HT1080 (cell line): Measurements from ENCODE around the gene TCF25. TPM values are rescaled to one million over a fixed set of nuclear protein-coding genes. Genes with fewer than 3 reads are reported as not detected.
"Not testable (repeated sequence)": the region's sequence is repeated elsewhere in the genome, so short reads cannot be mapped to it uniquely, and the experiment has no call there.

Source experiments
- DNase-seq: peaks from one replicate; pipeline ENCODE4 v3.0.0-alpha.2; 2015; ENCODE audit warnings: low read depth
- total RNA-seq: library from RNA; depleted of rRNA; stranded (reverse); fragments of >200 nt; shearing (Covaris generic); gene quantifications from 2 replicates; pipeline ENCODE4 v1.2.3, GENCODE V29; 2014

The TCF25 gene
- total RNA-seq, 1 experiment from 2014 or later, result 106 TPM

DNA sequence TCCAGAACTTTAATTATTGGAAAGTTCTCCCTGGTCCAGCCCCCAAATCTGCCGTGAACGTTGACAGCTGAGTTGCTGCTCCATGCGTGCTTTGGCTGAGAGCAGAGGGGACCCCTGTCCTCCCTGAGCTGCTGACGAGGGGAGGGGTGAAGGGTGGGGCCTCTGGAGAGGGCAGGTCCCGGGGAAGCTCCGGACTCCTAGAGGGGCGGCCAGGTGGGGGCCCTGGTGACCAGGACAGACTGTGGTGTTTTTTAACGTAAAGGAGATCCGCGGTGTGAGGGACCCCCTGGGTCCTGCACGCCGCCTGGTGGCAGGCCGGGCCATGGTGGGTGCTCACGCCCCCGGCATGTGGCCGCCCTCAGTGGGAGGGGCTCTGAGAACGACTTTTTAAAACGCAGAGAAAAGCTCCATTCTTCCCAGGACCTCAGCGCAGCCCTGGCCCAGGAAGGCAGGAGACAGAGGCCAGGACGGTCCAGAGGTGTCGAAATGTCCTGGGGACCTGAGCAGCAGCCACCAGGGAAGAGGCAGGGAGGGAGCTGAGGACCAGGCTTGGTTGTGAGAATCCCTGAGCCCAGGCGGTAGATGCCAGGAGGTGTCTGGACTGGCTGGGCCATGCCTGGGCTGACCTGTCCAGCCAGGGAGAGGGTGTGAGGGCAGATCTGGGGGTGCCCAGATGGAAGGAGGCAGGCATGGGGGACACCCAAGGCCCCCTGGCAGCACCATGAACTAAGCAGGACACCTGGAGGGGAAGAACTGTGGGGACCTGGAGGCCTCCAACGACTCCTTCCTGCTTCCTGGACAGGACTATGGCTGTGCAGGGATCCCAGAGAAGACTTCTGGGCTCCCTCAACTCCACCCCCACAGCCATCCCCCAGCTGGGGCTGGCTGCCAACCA, 45.3 kb downstream of the TCF25 start, which contains the start of gene MC1R:
Gene MC1R (plus strand): TSS at position 410 of the 895 bp plus-strand sequence. CDS start 397 bp downstream, at position 807.
- no peak for DNase-seq

DNA sequence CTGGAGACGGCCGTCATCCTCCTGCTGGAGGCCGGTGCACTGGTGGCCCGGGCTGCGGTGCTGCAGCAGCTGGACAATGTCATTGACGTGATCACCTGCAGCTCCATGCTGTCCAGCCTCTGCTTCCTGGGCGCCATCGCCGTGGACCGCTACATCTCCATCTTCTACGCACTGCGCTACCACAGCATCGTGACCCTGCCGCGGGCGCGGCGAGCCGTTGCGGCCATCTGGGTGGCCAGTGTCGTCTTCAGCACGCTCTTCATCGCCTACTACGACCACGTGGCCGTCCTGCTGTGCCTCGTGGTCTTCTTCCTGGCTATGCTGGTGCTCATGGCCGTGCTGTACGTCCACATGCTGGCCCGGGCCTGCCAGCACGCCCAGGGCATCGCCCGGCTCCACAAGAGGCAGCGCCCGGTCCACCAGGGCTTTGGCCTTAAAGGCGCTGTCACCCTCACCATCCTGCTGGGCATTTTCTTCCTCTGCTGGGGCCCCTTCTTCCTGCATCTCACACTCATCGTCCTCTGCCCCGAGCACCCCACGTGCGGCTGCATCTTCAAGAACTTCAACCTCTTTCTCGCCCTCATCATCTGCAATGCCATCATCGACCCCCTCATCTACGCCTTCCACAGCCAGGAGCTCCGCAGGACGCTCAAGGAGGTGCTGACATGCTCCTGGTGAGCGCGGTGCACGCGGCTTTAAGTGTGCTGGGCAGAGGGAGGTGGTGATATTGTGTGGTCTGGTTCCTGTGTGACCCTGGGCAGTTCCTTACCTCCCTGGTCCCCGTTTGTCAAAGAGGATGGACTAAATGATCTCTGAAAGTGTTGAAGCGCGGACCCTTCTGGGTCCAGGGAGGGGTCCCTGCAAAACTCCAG, 46.4 kb downstream of the TCF25 start:
- no peak for DNase-seq

DNA sequence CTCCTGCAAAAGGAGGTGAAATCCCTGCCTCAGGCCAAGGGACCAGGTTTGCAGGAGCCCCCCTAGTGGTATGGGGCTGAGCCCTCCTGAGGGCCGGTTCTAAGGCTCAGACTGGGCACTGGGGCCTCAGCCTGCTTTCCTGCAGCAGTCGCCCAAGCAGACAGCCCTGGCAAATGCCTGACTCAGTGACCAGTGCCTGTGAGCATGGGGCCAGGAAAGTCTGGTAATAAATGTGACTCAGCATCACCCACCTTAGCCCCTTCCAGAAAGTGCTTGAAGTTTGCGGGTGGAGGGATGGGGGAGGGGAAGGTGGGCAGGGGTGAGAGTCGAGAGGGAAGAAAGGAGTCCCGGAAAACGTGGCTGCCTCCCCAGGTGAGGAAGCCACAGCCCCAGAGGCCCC, 47.3 kb downstream of the TCF25 start:
- no peak for DNase-seq

DNA sequence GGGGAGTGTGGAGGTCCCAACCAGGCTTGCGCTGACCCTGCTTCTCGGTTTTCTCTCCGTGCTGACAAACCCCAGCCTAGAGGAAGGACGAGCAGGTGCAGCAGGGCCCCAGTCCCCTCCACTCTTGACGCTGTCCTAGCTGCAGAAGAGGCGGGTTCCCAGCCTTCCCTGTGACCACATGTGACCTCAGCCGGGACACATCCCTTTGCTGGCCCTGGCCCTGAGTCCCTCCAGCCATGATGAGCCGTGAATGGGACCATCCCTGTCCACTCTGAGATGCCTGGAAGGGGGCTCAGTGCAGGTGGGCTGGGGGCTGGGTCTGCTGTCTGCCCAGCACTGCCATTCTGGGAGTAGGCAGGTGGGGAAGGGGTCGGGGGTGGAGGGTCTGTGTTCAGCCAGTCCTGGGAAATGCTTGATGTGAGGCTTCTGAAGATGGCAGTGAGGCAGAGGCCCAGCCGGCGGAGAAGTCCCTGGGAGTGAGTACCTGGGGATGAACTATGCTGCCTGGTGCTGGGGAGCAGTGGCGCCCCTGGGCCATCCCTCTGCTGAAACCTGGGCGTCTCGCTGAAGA, 47.8 kb downstream of the TCF25 start:
- DNase-seq, result no peak

DNA sequence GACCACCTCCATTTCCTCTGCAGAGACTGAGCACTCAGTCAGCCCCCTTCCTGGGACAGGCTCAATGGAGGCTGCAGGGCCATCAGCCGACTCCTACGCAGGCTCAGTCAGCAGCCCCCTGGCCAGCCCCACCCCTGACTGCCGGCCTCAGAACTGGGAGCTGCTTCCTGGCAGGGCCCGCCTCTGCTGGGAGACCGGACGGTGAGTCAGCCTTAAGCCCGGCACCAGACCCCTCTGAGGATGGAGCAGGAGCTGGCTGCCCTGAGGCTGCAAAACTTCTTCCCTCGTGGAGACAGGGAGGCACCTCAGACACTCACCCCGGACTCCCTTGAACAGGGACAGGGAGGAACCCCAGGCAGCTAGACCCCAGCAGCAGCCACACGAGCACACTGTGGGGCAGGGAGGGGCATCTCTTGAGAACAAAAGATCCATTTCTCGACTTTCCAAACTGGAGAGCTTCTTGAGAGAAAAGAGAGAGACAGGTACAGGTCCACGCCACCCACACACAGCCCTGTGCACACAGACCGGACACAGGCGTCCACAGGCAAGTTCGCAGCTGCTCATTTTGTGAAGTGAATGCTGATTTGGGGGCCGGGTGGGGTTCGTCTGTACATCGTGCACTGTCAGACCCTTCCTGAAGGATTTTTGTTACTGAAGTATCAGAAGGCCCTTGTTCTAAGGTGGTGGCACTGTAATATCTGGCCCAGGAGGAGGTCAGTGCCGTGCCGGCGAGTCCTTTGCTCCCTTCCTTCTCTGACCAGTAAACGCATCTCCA, 48.5 kb downstream of the TCF25 start:
- peak; percentile 95 for DNase-seq

DNA sequence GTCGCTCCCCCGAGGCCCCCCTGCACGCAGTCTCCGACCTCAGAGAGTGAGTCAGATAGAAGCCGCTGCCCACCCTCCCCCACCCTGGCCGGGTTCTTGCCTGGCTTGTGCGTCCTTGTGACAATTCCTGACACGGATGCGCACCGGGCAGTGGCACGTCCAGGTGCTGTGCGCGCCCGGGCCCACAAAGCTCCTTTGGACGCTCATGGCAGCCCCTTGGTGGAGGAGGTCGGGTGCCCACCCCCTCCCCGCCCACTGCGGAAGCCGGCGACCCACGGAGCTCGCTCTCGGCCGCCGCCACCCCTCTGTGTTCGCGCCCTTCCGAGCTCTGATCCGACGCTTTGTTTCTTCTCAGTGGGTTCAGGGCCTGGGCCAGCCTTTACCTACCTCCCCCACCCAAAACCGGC, 49.1 kb downstream of the TCF25 start:
- DNase-seq, result peak; percentile 92

DNA sequence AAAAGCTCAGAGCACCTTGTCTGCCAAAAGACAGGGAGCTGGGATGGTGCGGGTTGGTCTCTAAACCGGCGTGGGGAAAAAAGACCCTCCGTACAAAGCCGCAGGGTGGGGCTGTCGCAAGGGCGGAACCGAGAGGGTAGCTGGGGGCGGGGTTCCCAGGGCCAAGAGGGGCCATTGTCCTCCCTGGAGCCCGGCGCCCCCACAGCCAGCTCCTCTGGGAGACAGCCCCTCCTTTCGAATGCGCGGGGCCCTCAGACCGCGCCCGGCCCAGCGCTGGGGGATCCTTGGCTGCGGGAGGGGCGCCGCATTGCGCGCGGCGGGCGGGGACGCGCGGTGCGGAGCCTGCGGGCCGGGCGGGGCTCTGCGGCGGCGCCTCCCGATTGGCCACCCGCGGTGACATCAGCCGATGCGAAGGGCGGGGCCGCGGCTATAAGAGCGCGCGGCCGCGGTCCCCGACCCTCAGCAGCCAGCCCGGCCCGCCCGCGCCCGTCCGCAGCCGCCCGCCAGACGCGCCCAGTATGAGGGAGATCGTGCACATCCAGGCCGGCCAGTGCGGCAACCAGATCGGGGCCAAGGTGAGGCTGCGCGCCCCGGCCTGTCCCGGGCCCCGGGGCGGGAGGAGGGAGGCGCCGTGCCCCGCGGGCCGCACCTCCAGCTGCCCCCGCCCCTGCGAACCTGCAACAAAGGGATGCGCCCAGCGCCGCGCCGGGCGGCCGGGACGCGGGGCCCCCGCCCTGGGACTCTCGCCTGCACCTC, 49.7 kb downstream of the TCF25 start, which contains the start of gene TUBB3:
Gene TUBB3 (plus strand): TSS at position 459 of the 756 bp plus-strand sequence. CDS start 60 bp downstream, at position 519.
- DNase-seq, result peak; percentile 84

DNA sequence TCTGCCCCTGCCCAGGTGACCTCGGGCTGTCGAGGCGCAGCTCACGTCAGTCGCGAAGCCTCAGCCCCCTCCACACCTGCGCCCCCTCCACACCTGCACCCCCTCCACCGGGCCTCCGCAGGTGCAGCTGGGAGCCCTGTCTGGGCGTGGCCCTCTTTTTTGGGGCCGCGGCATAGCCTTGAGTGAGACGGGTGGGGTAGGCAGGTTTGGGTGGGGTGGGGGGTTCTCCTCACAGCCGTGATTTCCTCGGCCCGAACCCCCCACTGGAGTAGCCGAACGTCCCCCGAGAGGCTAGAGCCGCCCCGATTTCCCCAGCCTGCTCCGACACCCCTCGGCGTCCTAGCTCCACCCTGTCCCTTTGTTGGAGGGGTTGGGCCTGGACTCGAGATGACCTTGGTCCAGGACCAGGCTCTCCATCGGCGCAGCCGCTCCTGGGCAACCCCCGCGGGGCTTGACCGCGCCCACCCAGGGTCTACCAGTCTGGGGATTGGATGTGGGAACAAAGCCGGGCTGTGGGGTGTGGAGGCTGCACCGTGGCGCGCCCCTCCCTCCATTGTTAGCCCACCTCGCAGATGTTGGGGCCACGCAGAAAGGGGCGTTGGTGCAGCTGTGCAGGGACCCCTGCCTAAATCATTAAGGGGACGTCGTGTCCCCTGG, 50.4 kb downstream of the TCF25 start:
- DNase-seq, result no peak

DNA sequence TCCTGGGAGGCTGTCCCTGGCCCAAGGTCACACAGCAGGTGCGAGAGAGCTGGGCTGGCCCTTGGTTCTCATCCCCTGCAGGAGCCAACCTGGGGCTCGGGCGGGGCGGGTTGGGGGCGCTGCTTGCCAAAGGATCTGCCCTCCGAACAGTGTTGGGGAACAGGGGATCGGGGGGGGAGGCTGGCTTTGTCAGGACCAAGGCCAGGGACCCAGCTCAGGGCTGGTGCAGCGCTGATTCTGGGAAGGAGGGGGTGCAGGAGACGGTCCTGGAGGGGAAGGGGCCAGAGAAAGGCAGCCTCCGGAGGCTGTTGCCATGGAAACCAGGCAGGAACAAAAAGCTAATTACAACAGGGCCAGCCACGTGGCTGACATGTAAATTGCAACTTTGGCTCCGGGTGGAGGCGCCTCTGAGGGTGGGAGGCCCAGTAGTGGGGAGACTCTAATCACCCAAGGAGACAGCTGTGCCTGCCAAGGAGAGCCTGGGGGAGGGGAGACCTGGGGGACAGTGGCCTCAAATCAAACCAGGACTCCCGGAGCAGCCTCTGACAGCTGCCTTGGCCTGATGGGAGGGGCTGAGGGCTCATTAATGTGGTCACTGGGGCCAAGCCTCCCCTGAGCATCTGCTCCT, 51.0 kb downstream of the TCF25 start:
- peak; percentile 58 for DNase-seq

DNA sequence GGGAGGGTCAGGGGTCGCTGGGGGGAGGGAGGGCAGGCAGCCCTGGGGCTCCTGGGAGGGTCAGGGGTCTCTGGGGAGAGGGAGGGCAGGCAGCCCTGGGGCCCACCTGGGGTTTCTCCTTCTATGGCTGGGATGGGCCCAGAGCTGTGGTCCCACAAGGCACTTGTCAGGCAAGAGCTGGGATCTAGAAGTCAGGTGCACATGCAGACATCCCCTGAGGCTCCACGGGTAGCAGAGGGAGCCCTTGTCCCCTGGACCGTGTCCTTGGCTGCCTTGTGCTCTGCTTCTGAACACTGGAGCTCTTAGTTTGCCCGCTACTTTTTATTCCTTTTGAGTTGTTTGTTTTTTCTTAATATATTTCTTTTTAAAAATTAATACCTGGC, 51.5 kb downstream of the TCF25 start:
- no peak for DNase-seq

DNA sequence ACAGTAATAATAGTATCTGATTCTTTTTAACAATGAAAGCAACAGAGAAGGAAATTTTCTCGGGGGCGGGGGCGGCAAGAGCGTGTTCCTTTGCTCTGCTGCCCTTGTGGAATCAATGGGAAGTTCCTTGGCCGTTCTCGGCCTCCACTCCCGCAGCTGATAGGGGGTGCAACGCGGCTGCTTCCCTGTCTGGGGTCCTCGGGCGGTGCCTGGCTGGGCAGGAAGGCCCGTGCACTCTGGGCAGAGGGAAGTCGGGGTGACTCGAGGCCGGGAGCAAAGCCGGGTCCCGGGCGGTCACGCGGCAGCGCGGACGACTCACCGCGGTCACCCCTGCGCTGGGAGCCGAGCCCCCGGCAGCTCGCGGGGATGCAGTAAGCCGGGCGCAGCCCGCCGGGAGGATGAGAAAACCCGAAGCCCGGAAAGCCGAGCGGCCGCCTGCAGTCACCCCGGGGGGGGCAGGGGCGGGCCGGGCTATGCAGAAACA, 52.2 kb downstream of the TCF25 start:
- peak; percentile 27 for DNase-seq

DNA sequence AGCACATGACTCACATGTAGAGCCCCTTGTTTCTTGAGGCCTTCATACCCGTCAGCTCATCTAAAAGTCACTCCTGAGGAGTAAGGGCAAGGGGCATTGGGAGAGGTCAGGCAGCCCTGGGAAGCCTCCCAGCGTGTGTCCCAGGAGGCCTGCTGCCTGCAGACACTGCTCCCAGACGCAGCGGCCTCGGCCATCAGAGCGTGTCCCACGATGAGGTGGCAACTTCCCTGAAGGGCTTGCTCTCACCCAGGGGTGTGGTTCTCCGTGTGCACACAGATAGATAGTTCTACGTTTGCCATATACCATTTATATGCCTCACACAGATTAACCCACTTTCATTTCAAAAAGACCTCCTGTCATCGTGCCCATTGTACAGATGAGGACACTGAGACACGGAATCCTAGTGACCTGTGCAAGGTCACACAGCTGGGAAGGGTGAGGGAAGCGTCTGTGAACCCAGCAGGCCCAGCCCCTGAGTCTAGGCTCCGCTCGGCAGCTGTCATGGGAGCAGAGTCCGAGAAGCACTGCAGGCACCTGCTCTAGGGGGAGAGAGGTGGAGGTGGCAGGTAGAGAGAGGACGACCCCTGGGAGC, 58.0 kb downstream of the TCF25 start:
- no peak for DNase-seq

DNA sequence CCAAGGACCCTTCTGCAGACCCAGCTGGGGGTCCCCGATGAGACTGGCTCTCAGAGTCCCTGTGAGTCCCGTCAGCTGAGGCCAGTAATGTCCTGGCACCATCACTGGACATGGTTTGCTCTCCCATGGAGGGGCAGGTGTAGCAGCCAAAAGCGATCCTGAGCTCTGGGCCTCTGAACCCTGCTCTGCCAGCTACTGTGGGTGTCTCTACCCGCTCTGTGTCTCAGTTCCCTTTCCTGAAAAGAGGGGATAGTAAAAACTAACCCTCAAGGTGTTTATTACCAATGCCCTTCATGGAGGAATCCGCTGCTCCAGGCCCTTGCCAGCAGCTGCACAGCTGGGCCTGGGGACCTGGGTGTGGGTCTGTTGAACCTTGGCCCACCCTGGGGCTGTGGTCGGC, 58.6 kb downstream of the TCF25 start:
- DNase-seq, result no peak

DNA sequence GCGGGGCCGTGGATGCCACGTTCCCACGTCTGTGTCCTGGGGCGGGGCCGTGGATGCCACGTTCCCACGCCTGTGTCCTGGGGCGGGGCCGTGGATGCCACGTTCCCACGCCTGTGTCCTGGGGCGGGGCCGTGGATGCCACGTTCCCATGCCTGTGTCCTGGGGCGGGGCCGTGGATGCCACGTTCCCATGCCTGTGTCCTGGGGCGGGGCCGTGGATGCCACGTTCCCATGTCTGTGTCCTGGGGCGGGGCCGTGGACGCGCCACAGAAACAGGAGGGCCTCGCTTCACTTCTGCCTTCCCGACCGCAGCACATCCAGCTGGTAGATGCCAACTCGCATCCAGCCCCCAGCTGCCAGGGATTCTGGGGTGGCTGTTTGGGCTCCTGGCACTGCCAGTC, 60.6 kb downstream of the TCF25 start:
- not testable (repeated sequence) for DNase-seq

DNA sequence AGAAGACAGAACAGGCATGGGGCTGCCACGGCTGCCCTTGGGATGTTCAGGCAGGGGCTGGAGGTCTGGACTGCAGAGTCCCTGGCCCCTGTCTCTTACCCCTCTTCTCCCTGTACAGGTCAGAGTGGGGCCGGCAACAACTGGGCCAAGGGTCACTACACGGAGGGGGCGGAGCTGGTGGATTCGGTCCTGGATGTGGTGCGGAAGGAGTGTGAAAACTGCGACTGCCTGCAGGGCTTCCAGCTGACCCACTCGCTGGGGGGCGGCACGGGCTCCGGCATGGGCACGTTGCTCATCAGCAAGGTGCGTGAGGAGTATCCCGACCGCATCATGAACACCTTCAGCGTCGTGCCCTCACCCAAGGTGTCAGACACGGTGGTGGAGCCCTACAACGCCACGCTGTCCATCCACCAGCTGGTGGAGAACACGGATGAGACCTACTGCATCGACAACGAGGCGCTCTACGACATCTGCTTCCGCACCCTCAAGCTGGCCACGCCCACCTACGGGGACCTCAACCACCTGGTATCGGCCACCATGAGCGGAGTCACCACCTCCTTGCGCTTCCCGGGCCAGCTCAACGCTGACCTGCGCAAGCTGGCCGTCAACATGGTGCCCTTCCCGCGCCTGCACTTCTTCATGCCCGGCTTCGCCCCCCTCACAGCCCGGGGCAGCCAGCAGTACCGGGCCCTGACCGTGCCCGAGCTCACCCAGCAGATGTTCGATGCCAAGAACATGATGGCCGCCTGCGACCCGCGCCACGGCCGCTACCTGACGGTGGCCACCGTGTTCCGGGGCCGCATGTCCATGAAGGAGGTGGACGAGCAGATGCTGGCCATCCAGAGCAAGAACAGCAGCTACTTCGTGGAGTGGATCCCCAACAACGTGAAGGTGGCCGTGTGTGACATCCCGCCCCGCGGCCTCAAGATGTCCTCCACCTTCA, 61.5 kb downstream of the TCF25 start:
- DNase-seq, result no peak

DNA sequence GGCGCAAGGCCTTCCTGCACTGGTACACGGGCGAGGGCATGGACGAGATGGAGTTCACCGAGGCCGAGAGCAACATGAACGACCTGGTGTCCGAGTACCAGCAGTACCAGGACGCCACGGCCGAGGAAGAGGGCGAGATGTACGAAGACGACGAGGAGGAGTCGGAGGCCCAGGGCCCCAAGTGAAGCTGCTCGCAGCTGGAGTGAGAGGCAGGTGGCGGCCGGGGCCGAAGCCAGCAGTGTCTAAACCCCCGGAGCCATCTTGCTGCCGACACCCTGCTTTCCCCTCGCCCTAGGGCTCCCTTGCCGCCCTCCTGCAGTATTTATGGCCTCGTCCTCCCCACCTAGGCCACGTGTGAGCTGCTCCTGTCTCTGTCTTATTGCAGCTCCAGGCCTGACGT, 62.2 kb downstream of the TCF25 start:
- not testable (repeated sequence) for DNase-seq

DNA sequence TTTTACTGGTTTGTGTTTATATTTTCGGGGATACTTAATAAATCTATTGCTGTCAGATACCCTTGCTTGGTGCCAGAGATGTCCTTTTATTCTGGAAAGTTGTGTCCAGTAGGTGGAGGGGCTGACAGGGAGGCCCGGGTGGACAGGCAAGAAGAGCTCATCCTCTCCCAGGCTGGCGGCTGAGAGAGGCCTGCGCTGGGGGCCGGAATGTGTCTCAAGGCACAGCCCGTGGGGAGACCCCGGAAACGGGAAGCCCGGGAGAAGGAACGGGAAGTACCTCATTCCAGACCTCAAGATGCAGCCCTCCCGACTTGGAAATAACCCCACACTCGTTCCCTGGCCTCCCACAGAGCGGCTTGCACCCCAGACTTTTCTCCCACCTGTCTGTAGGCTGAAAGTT, 62.6 kb downstream of the TCF25 start:
- no peak for DNase-seq
